ENCODE data around the gene CST8. TPM values are rescaled to one million over a fixed set of nuclear protein-coding genes. Genes with fewer than 3 reads are reported as not detected.
A peak's percentile ranks its signal among the peaks of the same experiment; 100 is the strongest.

The CST8 gene
- total RNA-seq (not detected), polyA plus RNA-seq (not detected), total RNA-seq (not detected)

- intact Hi-C loops (cut with micrococcal nuclease): no loop called here
- no peaks in the 10 kb centered on the region for H3K9me3 Mint-ChIP-seq
Measured at GRCh38 chr20:23490817-23491216, at the start of gene CST8. Gene CST8 (plus strand): TSS chr20:23491117. CDS start chr20:23491668, 551 bp downstream.

GRCh38 chr20:23441850-23442313 lies 49.0 kb upstream of the CST8 start:
- Histone ChIP-seq H3K4me1 (ENCODE audit: control insufficient read depth in 2 of 2, insufficient read depth in 2 of 2, low read length in 2 of 2) (no peaks in the 10 kb centered on the region), H3K27me3 (ENCODE audit: control insufficient read depth in 2 of 2, insufficient read depth in 2 of 2, low read length in 2 of 2) (no peaks in the 10 kb centered on the region), H3K36me3 (ENCODE audit: control insufficient read depth in 2 of 3, insufficient read depth in 3 of 3, low read length in 3 of 3) (no peaks in the 10 kb centered on the region), H3K4me3 (ENCODE audit: low read length) (no peak overlapping the region), H3K9me3 (ENCODE audit: control insufficient read depth in 2 of 3, low read length in 3 of 3) (no peaks in the 10 kb centered on the region), H3K27ac (ENCODE audit: low read depth, low read length) (no peak overlapping the region)
- Mint-ChIP-seq H3K36me3 (no peaks in the 10 kb centered on the region), H3K4me1 (peaks cover 0 to 4% (median 0%) of the 10 kb centered on the region in 7 donors), H3K9me3 (no peaks in the 10 kb centered on the region), H3K4me3 (no peak overlapping the region), H3K27me3 (peaks cover 0 to 2% (median 0%) of the 10 kb centered on the region in 5 donors), H3K27ac (no peak overlapping the region)
- ATAC-seq: peak; percentile 81
- ChIA-PET POLR2A (interaction anchor here (0.6 kb wide), 1 partner anchor 90 kb away, joined by 3 read pairs; no protein-coding TSS in a partner anchor), CTCF (interaction anchor here (0.6 kb wide), 1 partner anchor 8 kb away, joined by 3 read pairs; no protein-coding TSS in a partner anchor)
- intact Hi-C loops (cut with micrococcal nuclease): loop anchor here (1.0 to 10.0 kb wide), 4 partner anchors 21 to 1107 kb away; partner anchors contain the start of gene NAPB (in 1 of the 2)
- peak in 8 of 9 donors; percentile 15 to 49 (median 29) for DNase-seq

More at GRCh38 chr20:23490817-23491216, at the start of gene CST8:
- no peaks in the 10 kb centered on the region for H3K9me3 ChIP-seq (ENCODE audit: control insufficient read depth in 2 of 3, low read length in 3 of 3)
- CTCF ChIA-PET: no interaction called here
- H3K27ac Mint-ChIP-seq: peak within 1 kb of the TSS in 1 of 9 donors; percentile 40
- peaks cover 0 to 2% (median 0%) of the 10 kb centered on the region in 7 donors for H3K4me1 Mint-ChIP-seq
- H3K27me3 ChIP-seq (ENCODE audit: control insufficient read depth in 2 of 2, insufficient read depth in 2 of 2, low read length in 2 of 2): no peaks in the 10 kb centered on the region
- no peaks in the 10 kb centered on the region for H3K36me3 ChIP-seq (ENCODE audit: control insufficient read depth in 2 of 3, insufficient read depth in 3 of 3, low read length in 3 of 3)
- peaks cover 0 to 3% (median 0%) of the 10 kb centered on the region in 5 donors for H3K27me3 Mint-ChIP-seq
- H3K4me1 ChIP-seq (ENCODE audit: control insufficient read depth in 2 of 2, insufficient read depth in 2 of 2, low read length in 2 of 2): no peaks in the 10 kb centered on the region
- DNase-seq (no peak), ATAC-seq (no peak)
- no peak within 1 kb of the TSS for H3K27ac ChIP-seq (ENCODE audit: low read depth, low read length)
- H3K36me3 Mint-ChIP-seq: no peaks in the 10 kb centered on the region
- no peak within 1 kb of the TSS for H3K4me3 ChIP-seq (ENCODE audit: low read length)
- no peak within 1 kb of the TSS for H3K4me3 Mint-ChIP-seq
- POLR2A ChIA-PET: no interaction called here

GRCh38 chr20:23442436-23442835 lies 48.5 kb upstream of the CST8 start:
- peaks cover 0 to 2% (median 0%) of the 10 kb centered on the region in 5 donors for H3K27me3 Mint-ChIP-seq
- no peak for DNase-seq
- CTCF ChIA-PET: no interaction called here
- no peak overlapping the region for H3K4me3 Mint-ChIP-seq
- H3K27ac ChIP-seq (ENCODE audit: low read depth, low read length): no peak overlapping the region
- no peaks in the 10 kb centered on the region for H3K36me3 Mint-ChIP-seq
- no peaks in the 10 kb centered on the region for H3K9me3 Mint-ChIP-seq
- no peaks in the 10 kb centered on the region for H3K36me3 ChIP-seq (ENCODE audit: control insufficient read depth in 2 of 3, insufficient read depth in 3 of 3, low read length in 3 of 3)
- POLR2A ChIA-PET: no interaction called here
- H3K4me1 Mint-ChIP-seq: peaks cover 0 to 4% (median 0%) of the 10 kb centered on the region in 7 donors
- no peaks in the 10 kb centered on the region for H3K9me3 ChIP-seq (ENCODE audit: control insufficient read depth in 2 of 3, low read length in 3 of 3)
- ATAC-seq: no peak
- intact Hi-C loops (cut with micrococcal nuclease): loop anchor here (1.0 to 10.0 kb wide), 3 partner anchors 164 to 1108 kb away; no protein-coding TSS in a partner anchor
- no peaks in the 10 kb centered on the region for H3K4me1 ChIP-seq (ENCODE audit: control insufficient read depth in 2 of 2, insufficient read depth in 2 of 2, low read length in 2 of 2)
- H3K27me3 ChIP-seq (ENCODE audit: control insufficient read depth in 2 of 2, insufficient read depth in 2 of 2, low read length in 2 of 2): no peaks in the 10 kb centered on the region
- H3K4me3 ChIP-seq (ENCODE audit: low read length): no peak overlapping the region
- no peak overlapping the region for H3K27ac Mint-ChIP-seq

GRCh38 chr20:23444859-23445258 lies 46.1 kb upstream of the CST8 start:
- no peaks in the 10 kb centered on the region for H3K9me3 ChIP-seq (ENCODE audit: control insufficient read depth in 2 of 3, low read length in 3 of 3)
- Mint-ChIP-seq H3K27ac (no peak overlapping the region), H3K36me3 (no peaks in the 10 kb centered on the region), H3K9me3 (no peaks in the 10 kb centered on the region), H3K4me3 (no peak overlapping the region), H3K27me3 (peaks cover 0 to 2% (median 0%) of the 10 kb centered on the region in 5 donors), H3K4me1 (peaks cover 0 to 13% (median 0%) of the 10 kb centered on the region in 7 donors)
- CTCF ChIA-PET: interaction anchor here (0.9 kb wide), 1 partner anchor 26 kb away, joined by 3 read pairs; no protein-coding TSS in a partner anchor
- no peaks in the 10 kb centered on the region for H3K36me3 ChIP-seq (ENCODE audit: control insufficient read depth in 2 of 3, insufficient read depth in 3 of 3, low read length in 3 of 3)
- no peaks in the 10 kb centered on the region for H3K4me1 ChIP-seq (ENCODE audit: control insufficient read depth in 2 of 2, insufficient read depth in 2 of 2, low read length in 2 of 2)
- no peak for DNase-seq
- ATAC-seq: no peak
- POLR2A ChIA-PET: no interaction called here
- no peaks in the 10 kb centered on the region for H3K27me3 ChIP-seq (ENCODE audit: control insufficient read depth in 2 of 2, insufficient read depth in 2 of 2, low read length in 2 of 2)
- intact Hi-C loops (cut with micrococcal nuclease): loop anchor here in 1 of 2 donors (5.0 to 10.0 kb wide), 2 partner anchors 657 to 1110 kb away; no protein-coding TSS in a partner anchor
- no peak overlapping the region for H3K4me3 ChIP-seq (ENCODE audit: low read length)
- no peak overlapping the region for H3K27ac ChIP-seq (ENCODE audit: low read depth, low read length)

- peaks cover 0 to 14% (median 0%) of the 10 kb centered on the region in 7 donors for H3K4me1 Mint-ChIP-seq
- H3K4me3 ChIP-seq (ENCODE audit: low read length): no peak overlapping the region
- H3K27ac Mint-ChIP-seq: no peak overlapping the region
- peaks cover 0 to under 1% (median 0%) of the 10 kb centered on the region in 11 donors for H3K9me3 Mint-ChIP-seq
- ChIA-PET POLR2A (no interaction called here), CTCF (interaction anchor here (0.6 to 0.9 kb wide), 3 partner anchors 26 to 94 kb away, joined by 3 to 5 read pairs (median 3); no protein-coding TSS in a partner anchor)
- H3K27ac ChIP-seq (ENCODE audit: low read depth, low read length): no peak overlapping the region
- intact Hi-C loops (cut with micrococcal nuclease): loop anchor here (1.0 to 10.0 kb wide), 2 partner anchors 96 to 1111 kb away; no protein-coding TSS in a partner anchor
- H3K36me3 Mint-ChIP-seq: no peaks in the 10 kb centered on the region
- peaks cover 0 to 2% (median under 1%) of the 10 kb centered on the region in 5 donors for H3K27me3 Mint-ChIP-seq
- DNase-seq (no peak), ATAC-seq (no peak)
- H3K27me3 ChIP-seq (ENCODE audit: control insufficient read depth in 2 of 2, insufficient read depth in 2 of 2, low read length in 2 of 2): no peaks in the 10 kb centered on the region
- H3K36me3 ChIP-seq (ENCODE audit: control insufficient read depth in 2 of 3, insufficient read depth in 3 of 3, low read length in 3 of 3): no peaks in the 10 kb centered on the region
- H3K4me1 ChIP-seq (ENCODE audit: control insufficient read depth in 2 of 2, insufficient read depth in 2 of 2, low read length in 2 of 2): no peaks in the 10 kb centered on the region
- no peaks in the 10 kb centered on the region for H3K9me3 ChIP-seq (ENCODE audit: control insufficient read depth in 2 of 3, low read length in 3 of 3)
- H3K4me3 Mint-ChIP-seq: no peak overlapping the region
Measured at GRCh38 chr20:23445596-23446217, 45.2 kb upstream of the CST8 start.

- Histone ChIP-seq H3K36me3 (ENCODE audit: control insufficient read depth in 2 of 3, insufficient read depth in 3 of 3, low read length in 3 of 3) (no peaks in the 10 kb centered on the region), H3K9me3 (ENCODE audit: control insufficient read depth in 2 of 3, low read length in 3 of 3) (no peaks in the 10 kb centered on the region), H3K4me3 (ENCODE audit: low read length) (no peak overlapping the region), H3K27ac (ENCODE audit: low read depth, low read length) (no peak overlapping the region), H3K4me1 (ENCODE audit: control insufficient read depth in 2 of 2, insufficient read depth in 2 of 2, low read length in 2 of 2) (no peaks in the 10 kb centered on the region), H3K27me3 (ENCODE audit: control insufficient read depth in 2 of 2, insufficient read depth in 2 of 2, low read length in 2 of 2) (no peaks in the 10 kb centered on the region)
- no peak overlapping the region for H3K4me3 Mint-ChIP-seq
- H3K4me1 Mint-ChIP-seq: peaks cover 0 to 14% (median 0%) of the 10 kb centered on the region in 7 donors
- peaks cover 0 to 8% (median 5%) of the 10 kb centered on the region in 5 donors for H3K27me3 Mint-ChIP-seq
- H3K36me3 Mint-ChIP-seq: no peaks in the 10 kb centered on the region
- H3K27ac Mint-ChIP-seq: no peak overlapping the region
- intact Hi-C loops (cut with micrococcal nuclease): loop anchor here (1.0 to 10.0 kb wide), 2 partner anchors 97 to 1112 kb away; no protein-coding TSS in a partner anchor
- POLR2A ChIA-PET: no interaction called here
- ATAC-seq (no peak), DNase-seq (no peak)
- H3K9me3 Mint-ChIP-seq: peaks cover 0 to 1% (median 0%) of the 10 kb centered on the region in 11 donors
- CTCF ChIA-PET: interaction anchor here (1.3 kb wide), 1 partner anchor 10 kb away, joined by 3 read pairs; no protein-coding TSS in a partner anchor
Measured at GRCh38 chr20:23446505-23446904, 44.4 kb upstream of the CST8 start.
